HUES48 (cell line): ENCODE measurements around the gene ZMYM4.

Source experiments
- H3K27ac ChIP-seq: one replicate; pipeline ENCODE4 v1.7.0; 2013; ENCODE audit warnings: low read depth, low read length, inconsistent platforms
- H3K27me3 ChIP-seq: 2 replicates; pipeline ENCODE4 v1.6.1; 2013; ENCODE audit warnings: mild to moderate bottlenecking, low read length; ENCODE audit not compliant: control insufficient read depth, insufficient read depth
- H3K36me3 ChIP-seq: 2 replicates; pipeline ENCODE4 v1.6.1; 2013; ENCODE audit warnings: low read length; ENCODE audit not compliant: control insufficient read depth, insufficient read depth
- H3K4me1 ChIP-seq: 2 replicates; pipeline ENCODE4 v1.6.1; 2013; ENCODE audit warnings: mild to moderate bottlenecking, low read length; ENCODE audit not compliant: control insufficient read depth, insufficient read depth
- H3K4me3 ChIP-seq: 2 replicates; pipeline ENCODE4 v1.5.1; 2013; ENCODE audit warnings: mild to moderate bottlenecking, low read depth, low read length
- H3K9ac ChIP-seq: 2 replicates; pipeline ENCODE4 v1.6.1; 2013; ENCODE audit warnings: mild to moderate bottlenecking, low read depth, low read length, moderate library complexity
- H3K9me3 ChIP-seq: 2 replicates; pipeline ENCODE4 v1.6.1; 2013; ENCODE audit warnings: low read length; ENCODE audit not compliant: control insufficient read depth, insufficient read depth

The ZMYM4 gene

DNA sequence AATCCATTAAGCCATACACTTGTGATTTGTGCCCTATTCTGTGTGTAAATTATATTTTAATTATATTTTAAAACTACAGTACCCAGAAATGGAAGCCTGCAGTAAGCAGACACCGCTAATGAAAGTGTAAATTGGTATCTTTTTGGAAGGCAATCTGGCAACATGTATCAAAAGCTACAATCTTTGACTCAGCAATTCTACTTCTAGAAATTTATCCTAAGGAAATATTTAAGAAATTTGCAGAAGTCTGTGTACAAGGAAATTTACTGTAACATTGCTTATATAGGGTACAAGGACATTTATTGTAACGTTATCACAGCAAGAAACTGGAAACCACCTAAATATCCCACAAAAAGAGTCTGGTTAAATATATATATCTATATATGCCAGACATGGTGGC lies 14.6 kb upstream of the ZMYM4 start:
- no peak overlapping the region for H3K4me3 ChIP-seq
- no peak overlapping the region for H3K9ac ChIP-seq
- no peaks in the 10 kb centered on the region for H3K27me3 ChIP-seq
- H3K9me3 ChIP-seq = no peaks in the 10 kb centered on the region
- no peaks in the 10 kb centered on the region for H3K36me3 ChIP-seq
- no peak overlapping the region for H3K27ac ChIP-seq
- H3K4me1 ChIP-seq = no peaks in the 10 kb centered on the region

DNA sequence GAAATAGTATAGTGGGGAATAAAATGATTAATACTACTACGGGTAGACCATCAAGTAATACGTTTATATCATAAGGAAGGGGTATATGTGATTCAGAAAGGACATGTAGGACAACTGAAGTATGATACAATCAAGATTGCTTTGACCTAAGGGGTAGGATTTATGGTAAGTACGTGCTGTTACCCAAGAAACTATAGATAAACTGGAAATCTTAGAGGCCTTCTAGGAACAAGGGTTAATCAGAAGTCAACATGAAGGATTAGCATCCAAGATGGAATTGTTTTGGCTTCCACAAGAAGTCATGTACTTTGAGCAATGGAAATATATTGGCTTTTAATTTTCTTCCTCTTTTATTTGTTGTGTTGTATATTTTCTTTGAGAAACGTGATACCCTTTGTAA lies 13.2 kb upstream of the ZMYM4 start:
- Histone ChIP-seq H3K27ac (no peak overlapping the region), H3K4me1 (no peaks in the 10 kb centered on the region), H3K9me3 (no peaks in the 10 kb centered on the region), H3K4me3 (no peak overlapping the region), H3K9ac (no peak overlapping the region), H3K36me3 (no peaks in the 10 kb centered on the region), H3K27me3 (no peaks in the 10 kb centered on the region)

DNA sequence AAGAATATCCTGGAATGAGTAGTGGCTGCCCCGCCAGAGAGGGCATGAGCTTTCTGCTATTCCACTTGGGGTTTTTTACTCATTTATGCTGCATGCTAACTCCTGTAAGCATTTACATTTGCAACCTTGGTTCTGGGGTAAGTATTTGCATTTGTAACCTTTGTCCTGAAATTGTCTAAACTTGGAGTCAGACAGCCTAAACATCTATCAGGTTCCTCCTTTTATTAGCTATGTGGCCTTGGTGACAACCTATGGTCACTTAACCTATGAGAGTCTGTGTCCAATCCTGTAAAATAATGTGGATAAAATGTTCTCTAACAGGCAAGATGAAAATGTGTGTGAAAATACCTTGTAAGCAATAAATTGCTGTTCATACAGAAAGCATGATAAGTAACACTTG lies 8.9 kb upstream of the ZMYM4 start:
- no peaks in the 10 kb centered on the region; the same call in 1 of the 2 replicates for H3K4me1 ChIP-seq
- H3K4me3 ChIP-seq = no peak overlapping the region
- H3K9me3 ChIP-seq = no peaks in the 10 kb centered on the region
- H3K36me3 ChIP-seq = no peaks in the 10 kb centered on the region
- no peak overlapping the region for H3K9ac ChIP-seq
- H3K27me3 ChIP-seq = no peaks in the 10 kb centered on the region
- no peak overlapping the region for H3K27ac ChIP-seq

DNA sequence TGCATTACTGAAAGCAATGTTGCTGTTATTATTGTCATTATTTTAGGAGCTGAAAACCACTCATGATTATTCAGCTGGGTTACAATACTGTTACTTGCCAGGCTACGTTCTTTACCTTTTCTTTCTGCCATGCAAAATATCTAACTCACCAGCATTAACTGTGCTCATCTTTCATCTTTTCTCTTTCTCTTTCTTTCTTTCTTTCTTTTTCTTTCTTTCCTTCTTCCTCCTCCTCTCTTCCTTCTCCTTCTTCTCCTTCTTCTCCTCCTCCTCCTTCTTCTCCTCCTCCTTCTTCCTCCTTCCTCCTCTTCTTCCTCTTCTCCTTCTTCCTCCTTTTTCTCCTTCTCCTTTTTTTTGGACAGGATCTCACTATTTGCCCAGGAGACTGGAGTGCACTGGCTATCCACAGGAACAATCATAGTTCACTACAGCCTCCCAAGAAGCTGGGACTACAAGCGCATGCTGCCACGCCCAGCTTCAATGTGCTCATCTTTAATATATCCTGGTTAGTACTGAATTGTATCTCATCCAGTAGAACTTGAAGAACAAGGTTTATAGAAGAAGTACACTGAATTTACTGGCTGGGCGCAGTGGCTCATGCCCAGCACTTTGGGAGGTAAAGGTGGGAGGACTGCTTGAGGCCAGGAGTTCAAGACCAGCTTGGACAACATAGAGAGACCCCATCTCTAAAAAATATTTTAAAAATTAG lies 6.9 kb upstream of the ZMYM4 start:
- no peak overlapping the region for H3K4me3 ChIP-seq
- no peak overlapping the region for H3K9ac ChIP-seq
- no peak overlapping the region for H3K27ac ChIP-seq
- H3K36me3 ChIP-seq = no peaks in the 10 kb centered on the region
- no peaks in the 10 kb centered on the region for H3K9me3 ChIP-seq
- H3K27me3 ChIP-seq = no peaks in the 10 kb centered on the region
- H3K4me1 ChIP-seq = no peaks in the 10 kb centered on the region; the same call in 1 of the 2 replicates

DNA sequence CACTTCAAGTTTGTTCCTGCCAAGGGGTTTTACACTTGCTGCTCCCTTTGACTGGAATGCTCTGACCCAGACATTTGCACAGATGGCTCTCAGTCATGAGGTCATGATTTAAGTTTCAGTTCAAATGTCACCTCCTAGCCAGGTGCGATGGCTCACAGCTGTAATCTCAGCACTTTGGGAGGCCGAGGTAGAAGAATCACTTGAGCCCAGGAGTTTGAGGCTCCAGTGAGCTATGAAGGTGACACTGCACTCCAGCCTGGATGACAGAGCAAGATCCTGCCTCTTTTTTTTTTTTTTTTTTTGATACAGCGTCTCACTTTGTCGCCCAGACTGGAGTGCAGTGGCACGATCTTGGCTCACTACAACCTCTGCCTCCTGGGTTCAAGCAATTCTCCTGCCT lies 4.5 kb upstream of the ZMYM4 start:
- Histone ChIP-seq H3K9me3 (no peaks in the 10 kb centered on the region), H3K36me3 (no peaks in the 10 kb centered on the region), H3K27ac (no peak overlapping the region), H3K27me3 (no peaks in the 10 kb centered on the region), H3K4me3 (no peak overlapping the region), H3K9ac (no peak overlapping the region), H3K4me1 (peaks cover 4% of the 10 kb centered on the region)

DNA sequence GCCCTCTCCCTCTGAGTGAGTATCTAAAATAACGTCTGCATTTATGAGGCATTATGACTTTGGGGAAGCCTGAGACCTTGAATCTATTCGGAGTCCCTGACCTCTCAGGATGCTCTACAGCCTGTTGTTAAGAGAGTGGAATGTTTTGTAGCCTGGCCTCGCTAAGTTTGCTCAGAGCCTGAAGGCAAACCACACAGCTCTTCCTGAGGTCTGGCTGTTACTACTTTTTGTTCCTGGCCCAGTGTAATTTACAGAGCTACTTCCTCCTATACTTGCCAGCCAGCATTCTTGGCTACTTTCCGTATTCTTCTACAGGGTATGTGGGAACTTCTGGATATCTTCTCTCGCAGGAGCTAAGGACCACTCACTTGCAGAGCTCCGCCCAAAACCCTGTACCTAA lies 3.6 kb upstream of the ZMYM4 start:
- Histone ChIP-seq H3K4me3 (no peak overlapping the region), H3K9ac (no peak overlapping the region), H3K27ac (no peak overlapping the region), H3K4me1 (peaks cover 5% of the 10 kb centered on the region), H3K36me3 (no peaks in the 10 kb centered on the region), H3K27me3 (no peaks in the 10 kb centered on the region), H3K9me3 (no peaks in the 10 kb centered on the region)

DNA sequence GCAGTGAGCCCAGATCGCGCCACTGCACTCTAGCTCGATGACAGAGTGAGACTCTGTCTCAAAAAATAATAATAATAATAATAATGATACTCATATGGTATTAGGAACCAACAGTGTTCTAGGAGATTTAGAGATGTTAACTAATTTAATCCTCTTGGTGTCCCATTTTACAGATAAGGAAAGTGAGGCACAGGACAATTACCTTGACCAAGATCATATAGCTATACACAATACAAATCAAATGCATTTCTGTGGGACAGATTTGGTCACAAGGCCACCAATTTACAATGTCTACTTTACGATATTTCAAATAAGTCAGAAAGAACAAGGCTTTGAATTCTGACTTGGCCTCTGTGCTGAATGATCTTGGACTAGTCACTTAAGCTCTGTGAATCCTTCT lies 2.2 kb upstream of the ZMYM4 start:
- H3K4me1 ChIP-seq = peaks cover 9% of the 10 kb centered on the region
- H3K9me3 ChIP-seq = no peaks in the 10 kb centered on the region
- H3K4me3 ChIP-seq = no peak overlapping the region
- no peak overlapping the region for H3K9ac ChIP-seq
- 0 out of 2 replicates have a peak, but pooled peaks cover 3% of the 10 kb centered on the region for H3K36me3 ChIP-seq
- H3K27me3 ChIP-seq = no peaks in the 10 kb centered on the region
- H3K27ac ChIP-seq = no peak overlapping the region

DNA sequence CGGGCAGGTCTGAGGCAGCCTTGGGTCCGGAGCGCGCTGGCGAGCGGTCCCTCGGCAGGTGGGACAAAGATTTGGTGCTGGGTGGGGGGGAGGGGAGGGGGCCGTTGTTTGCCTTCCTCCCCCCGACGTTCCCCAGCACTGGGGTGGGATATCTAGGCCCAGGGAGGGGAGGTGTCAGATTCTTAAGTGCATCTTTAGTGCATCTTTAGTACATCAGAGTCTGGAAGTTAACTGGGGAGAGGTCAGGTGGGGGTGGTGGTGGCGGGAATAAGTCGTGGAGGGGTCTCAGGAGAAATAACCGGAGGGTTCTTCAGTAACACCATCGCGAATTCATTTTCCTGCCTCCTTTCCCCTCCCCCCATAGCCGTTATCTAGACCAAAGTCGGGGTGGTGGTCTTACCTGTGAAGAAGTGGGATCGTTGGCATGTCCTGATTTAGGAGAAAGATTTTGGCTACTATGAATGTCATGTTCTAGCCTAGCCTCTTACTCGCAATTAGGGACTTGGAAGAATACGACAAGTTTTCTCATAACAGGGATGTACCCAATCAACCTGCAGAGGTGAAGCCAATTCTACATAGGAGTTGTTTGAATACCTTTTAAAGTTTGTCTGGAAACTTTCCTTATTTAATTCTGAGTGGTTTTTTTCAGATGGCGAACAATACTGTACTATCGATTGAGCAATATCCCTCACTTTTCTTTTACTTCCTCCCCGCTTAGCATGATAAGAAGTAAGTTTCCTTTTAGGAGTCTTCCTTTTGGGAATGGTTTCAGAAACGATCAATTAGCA lies 886 bp downstream of the ZMYM4 start:
- Histone ChIP-seq H3K36me3 (0 out of 2 replicates have a peak, but pooled peaks cover 6% of the 10 kb centered on the region), H3K27ac (peak overlapping the region; percentile 98), H3K27me3 (no peaks in the 10 kb centered on the region), H3K4me1 (peaks cover 9% of the 10 kb centered on the region), H3K4me3 (peak overlapping the region; percentile 72), H3K9me3 (no peaks in the 10 kb centered on the region), H3K9ac (peak overlapping the region; percentile 83)

DNA sequence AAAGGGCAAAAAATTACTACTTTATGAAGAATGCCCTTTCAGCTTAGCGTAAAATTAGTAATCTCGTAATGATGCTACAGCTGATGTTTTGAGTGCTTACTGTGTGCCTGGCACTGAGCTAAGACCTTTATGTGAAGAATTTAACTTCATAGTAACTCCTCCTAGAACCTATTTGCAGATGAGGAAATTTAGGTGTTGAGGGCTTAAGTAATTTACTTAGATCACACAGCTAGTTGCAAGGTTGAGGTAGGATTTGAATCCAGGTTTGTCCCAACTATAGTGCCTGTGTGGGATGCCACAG lies 1.4 kb downstream of the ZMYM4 start:
- Histone ChIP-seq H3K36me3 (0 out of 2 replicates have a peak, but pooled peaks cover 6% of the 10 kb centered on the region), H3K27ac (no peak overlapping the region), H3K9ac (no peak overlapping the region; the same call in 1 of the 2 replicates), H3K4me3 (peak overlapping the region; percentile 72), H3K4me1 (peaks cover 9% of the 10 kb centered on the region), H3K9me3 (no peaks in the 10 kb centered on the region), H3K27me3 (no peaks in the 10 kb centered on the region)

DNA sequence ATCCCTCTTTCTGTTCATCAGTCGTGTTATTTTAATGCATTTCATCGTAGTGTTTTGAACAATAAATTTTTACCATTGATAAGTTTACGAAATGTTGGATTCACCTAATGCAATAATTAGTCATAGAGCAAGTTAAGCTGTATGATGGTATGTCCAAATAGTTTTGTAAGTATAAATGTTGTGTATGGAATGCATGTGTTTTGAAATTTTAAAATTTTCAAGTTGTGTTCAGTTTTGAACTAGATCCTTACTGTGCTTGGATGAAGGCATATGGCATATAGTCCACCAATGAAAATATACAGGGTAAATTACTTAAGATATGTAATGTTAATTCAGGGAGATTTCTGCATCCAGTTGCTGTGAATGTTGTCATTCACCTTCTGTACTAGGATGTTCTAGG lies 2.3 kb downstream of the ZMYM4 start:
- Histone ChIP-seq H3K9ac (no peak overlapping the region), H3K36me3 (0 out of 2 replicates have a peak, but pooled peaks cover 6% of the 10 kb centered on the region), H3K9me3 (no peaks in the 10 kb centered on the region), H3K27me3 (no peaks in the 10 kb centered on the region), H3K27ac (no peak overlapping the region), H3K4me3 (no peak overlapping the region), H3K4me1 (peaks cover 9% of the 10 kb centered on the region)

DNA sequence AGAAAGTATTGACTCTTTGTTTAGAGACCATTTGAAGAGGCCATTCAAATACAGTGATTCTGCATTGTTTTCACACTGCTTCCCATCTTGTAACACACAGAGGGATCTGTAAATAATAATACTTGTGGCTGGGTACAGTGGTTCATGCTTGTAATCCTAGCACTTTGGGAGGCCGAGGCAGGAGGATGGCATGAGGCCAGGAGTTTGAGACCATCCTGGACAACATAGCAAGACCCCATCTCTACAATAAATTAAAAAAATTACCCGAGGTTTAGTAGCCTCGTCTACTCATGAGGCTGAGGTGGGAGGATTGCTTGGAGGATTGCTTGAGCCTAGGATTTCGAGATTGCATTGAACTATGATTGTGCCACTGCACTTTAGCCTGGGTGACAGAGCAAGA lies 5.7 kb downstream of the ZMYM4 start:
- Histone ChIP-seq H3K4me1 (peaks cover 5% of the 10 kb centered on the region; the same call in 1 of the 2 replicates), H3K27ac (no peak overlapping the region), H3K9me3 (no peaks in the 10 kb centered on the region), H3K27me3 (no peaks in the 10 kb centered on the region), H3K36me3 (peaks cover 12% of the 10 kb centered on the region), H3K9ac (no peak overlapping the region), H3K4me3 (no peak overlapping the region)
